HL-60 (cell line): ENCODE data around the gene ZNF665.
"Not testable (repeated sequence)": the region's sequence is repeated elsewhere in the genome, so short reads cannot be mapped to it uniquely, and the experiment has no call there.

Source experiments
- CTCF ChIP-seq: IDR thresholded peaks from one replicate; pipeline ENCODE4 v1.5.1; 2011; ENCODE audit warnings: low read length, control low read depth, inconsistent platforms; ENCODE audit not compliant: insufficient read depth
- GABPA ChIP-seq: IDR thresholded peaks from 2 replicates; pipeline ENCODE4 v1.6.1; 2012; ENCODE audit warnings: low read depth

- not testable (repeated sequence) for TF ChIP-seq CTCF, GABPA
Measured at GRCh38 chr19:53126733-53127526, 66.2 kb downstream of the ZNF665 start.
